ENCODE results near the gene BAHCC1. TPM values are rescaled to one million over a fixed set of nuclear protein-coding genes. Genes with fewer than 3 reads are reported as not detected.

The BAHCC1 gene
- total RNA-seq, 1 donor = 6.5 TPM

- no peak for DNase-seq (ENCODE audit: low read depth)
- no peak overlapping the region for H3K4me3 ChIP-seq (ENCODE audit: low read depth, low read length)
- TF ChIP-seq, protein P1, sequence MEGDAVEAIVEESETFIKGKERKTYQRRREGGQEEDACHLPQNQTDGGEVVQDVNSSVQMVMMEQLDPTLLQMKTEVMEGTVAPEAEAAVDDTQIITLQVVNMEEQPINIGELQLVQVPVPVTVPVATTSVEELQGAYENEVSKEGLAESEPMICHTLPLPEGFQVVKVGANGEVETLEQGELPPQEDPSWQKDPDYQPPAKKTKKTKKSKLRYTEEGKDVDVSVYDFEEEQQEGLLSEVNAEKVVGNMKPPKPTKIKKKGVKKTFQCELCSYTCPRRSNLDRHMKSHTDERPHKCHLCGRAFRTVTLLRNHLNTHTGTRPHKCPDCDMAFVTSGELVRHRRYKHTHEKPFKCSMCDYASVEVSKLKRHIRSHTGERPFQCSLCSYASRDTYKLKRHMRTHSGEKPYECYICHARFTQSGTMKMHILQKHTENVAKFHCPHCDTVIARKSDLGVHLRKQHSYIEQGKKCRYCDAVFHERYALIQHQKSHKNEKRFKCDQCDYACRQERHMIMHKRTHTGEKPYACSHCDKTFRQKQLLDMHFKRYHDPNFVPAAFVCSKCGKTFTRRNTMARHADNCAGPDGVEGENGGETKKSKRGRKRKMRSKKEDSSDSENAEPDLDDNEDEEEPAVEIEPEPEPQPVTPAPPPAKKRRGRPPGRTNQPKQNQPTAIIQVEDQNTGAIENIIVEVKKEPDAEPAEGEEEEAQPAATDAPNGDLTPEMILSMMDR (IDR thresholded peaks at IDR 0.05; ENCODE audit: insufficient read depth, low read depth, low read length) = no peak
Observed at GRCh38 chr17:81370294-81370693, 25.0 kb upstream of the BAHCC1 start.

DNA sequence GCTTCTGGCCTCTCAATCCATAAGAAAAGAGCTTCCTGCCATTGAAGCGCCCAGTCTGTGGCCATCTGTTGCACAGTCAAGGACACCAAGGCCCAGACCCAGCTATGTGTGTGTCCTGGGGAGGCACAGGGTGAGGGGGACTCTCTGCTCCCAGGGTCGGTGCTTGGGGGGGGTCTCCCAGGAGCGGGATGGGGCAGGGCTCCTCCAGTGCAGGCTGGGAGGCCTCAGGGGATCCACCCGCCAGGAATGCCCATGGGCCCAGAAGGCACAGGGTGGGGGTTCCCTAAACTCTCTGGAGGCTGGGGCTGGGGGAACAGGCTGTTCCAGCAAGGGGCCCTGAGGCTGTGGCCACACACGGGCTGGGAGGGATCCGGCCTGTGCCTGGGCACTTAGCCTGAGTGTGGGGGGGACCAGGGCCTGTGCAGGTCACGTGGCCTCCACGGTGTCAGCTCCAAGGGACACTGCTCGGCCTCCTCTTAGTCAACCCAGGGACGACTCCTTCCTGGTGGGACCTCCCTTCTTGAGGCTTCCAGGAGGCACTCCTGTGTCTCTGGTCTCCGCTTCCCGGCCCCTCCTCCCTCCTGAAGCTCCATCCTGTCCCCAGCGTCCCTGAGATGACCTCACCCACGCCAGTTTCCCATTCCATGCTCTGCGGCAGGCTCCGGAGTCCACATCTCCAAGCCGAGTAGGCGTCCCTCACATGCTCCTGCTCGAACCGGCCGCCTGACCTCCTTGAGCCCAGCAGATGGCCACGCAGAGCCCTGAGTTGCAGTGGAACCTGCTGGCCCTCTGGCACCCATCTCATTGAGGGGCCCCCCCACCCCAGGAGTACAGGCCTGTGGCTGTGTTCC is 23.1 kb upstream of the BAHCC1 start:
- TF ChIP-seq, protein P1 (IDR thresholded peaks at IDR 0.05; ENCODE audit: insufficient read depth, low read depth, low read length) = peak; percentile 63
- peak; percentile 56 for DNase-seq (ENCODE audit: low read depth)

DNA sequence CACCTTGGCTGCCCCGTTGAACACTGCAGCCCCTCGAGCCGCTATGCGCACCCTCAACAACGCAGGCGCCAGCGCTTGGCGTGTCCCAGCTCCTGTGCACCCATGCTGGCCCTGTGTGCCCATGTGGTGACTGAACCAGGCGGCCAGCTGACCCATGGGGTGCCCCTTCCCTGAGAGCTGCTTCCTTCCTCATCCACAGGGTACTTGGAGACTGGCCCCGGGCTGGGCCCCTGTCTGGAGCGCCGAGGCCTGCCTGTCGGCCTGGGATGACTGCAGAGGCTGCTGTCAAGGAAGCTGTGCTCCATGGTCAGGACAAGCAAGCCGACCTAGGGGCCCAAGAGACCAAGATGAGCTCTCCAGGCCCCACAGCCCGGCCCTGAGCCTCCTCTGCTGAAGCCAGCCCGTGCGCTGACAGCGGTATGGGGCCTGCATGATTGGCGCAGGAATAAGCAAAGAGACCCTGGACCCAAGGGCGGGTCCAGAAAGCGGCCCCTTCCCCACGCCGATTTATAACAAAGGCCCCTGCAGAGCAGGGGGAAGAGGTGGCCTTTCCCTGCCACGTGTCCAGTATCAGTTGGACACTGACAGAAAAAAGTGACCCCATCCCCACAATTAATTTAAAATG is 21.6 kb upstream of the BAHCC1 start:
- H3K4me3 ChIP-seq (ENCODE audit: low read depth, low read length) = no peak overlapping the region
- TF ChIP-seq, protein P1 (IDR thresholded peaks at IDR 0.05; ENCODE audit: insufficient read depth, low read depth, low read length) = no peak
- DNase-seq (ENCODE audit: low read depth) = no peak

More for the DNA sequence above, 23.1 kb upstream of the BAHCC1 start:
- H3K4me3 ChIP-seq (ENCODE audit: low read depth, low read length) = no peak overlapping the region

GRCh38 chr17:81374890-81375289 is 20.4 kb upstream of the BAHCC1 start:
- H3K4me3 ChIP-seq (ENCODE audit: low read depth, low read length) = no peak overlapping the region
- DNase-seq (ENCODE audit: low read depth) = no peak
- TF ChIP-seq, protein P1 (IDR thresholded peaks at IDR 0.05; ENCODE audit: insufficient read depth, low read depth, low read length) = no peak

DNA sequence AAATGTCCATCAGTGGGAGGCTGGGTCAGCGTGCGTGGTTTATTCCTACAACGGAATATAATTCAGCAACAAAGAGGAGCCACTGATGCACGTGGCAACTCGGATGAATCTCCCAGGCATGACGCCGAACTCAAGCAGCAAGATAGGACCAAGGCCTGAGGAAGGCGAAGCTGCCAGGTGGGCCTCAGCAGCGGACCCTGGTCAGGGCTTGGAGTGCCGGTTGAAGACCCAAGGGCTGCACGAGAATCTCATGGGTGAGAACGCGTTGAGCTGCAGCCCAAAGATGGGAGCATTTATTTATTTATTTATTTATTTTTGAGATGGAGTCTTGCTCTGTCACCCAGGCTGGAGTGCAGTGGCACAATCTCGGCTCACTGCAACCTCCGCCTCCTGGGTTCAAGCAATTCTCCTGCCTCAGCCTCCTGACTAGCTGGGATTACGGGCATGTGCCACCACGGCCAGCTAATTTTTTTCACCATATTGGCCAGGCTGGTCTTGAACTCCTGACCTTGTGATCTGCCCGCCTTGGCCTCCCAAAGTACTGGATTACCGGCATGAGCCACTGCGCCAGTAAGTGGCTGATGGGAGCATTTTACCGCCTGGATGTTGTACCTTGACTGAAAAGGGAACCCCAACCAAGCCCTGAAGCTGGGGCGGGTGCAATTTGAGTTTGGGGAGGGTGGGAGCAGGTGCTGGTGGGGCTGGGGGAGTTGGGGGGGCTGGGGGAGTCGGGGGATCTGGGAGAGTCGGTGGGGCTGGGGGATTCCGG is 18.1 kb upstream of the BAHCC1 start:
- H3K4me3 ChIP-seq (ENCODE audit: low read depth, low read length) = no peak overlapping the region
- TF ChIP-seq, protein P1 (IDR thresholded peaks at IDR 0.05; ENCODE audit: insufficient read depth, low read depth, low read length) = no peak
- no peak for DNase-seq (ENCODE audit: low read depth)

DNA sequence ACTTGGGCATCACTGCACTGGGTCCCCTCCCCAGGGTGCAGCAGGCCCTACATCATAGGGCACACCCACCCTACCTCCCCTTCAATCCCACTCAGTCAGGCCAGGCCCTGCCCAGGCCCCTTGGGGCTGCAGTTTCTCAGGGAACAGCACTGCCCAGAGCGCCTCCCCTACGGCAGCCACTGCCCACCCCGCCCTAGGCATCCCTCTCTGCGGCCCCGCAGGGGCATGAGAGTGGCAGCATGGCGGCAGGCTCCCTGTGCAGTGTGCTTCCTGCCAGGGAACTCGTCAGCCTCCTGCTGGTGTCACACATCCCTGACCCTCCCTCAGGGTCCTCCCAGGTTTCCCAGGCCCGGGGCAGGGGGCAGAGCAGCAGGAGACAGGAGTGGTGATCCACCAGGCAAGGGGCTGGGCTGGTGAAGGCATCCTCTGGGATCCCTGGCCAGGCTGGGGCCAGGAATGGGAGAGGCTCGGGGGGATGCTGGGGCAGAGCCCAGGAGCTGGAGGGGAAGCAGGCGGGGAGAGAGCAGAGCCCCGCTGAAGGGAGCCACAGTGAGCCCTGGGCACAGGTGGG is 16.2 kb upstream of the BAHCC1 start:
- no peak for DNase-seq (ENCODE audit: low read depth)
- no peak overlapping the region for H3K4me3 ChIP-seq (ENCODE audit: low read depth, low read length)
- TF ChIP-seq, protein P1 (IDR thresholded peaks at IDR 0.05; ENCODE audit: insufficient read depth, low read depth, low read length) = no peak
